Transverse colon (tissue), 4 donors: ENCODE measurements around the gene CCDC148. TPM values are rescaled to one million over a fixed set of nuclear protein-coding genes. Genes with fewer than 3 reads are reported as not detected.

ENCODE experiments used
- DNase-seq: peaks from one replicate; pipeline ENCODE4 v3.0.0-alpha.2; 2019
- H3K27ac ChIP-seq, 4 donors: fragments of 200-600 bp; sonication (generic); 2 replicates each; pipeline ENCODE4 v1.5.1; 2016 to 2018; ENCODE audit warnings: inconsistent platforms in 4 of 4
- H3K27me3 ChIP-seq: fragments of 200-600 bp; sonication (generic); 2 replicates; pipeline ENCODE4 v1.5.1; 2017; ENCODE audit warnings: inconsistent platforms
- H3K36me3 ChIP-seq, 4 donors: fragments of 200-600 bp; sonication (generic); 2 replicates each; pipeline ENCODE4 v1.5.1; 2017 to 2019; ENCODE audit warnings: inconsistent platforms in 4 of 4
- H3K4me1 ChIP-seq, 4 donors: fragments of 200-600 bp; sonication (generic); 2 replicates each; pipeline ENCODE4 v1.5.1; 2017 to 2020; ENCODE audit warnings: inconsistent platforms in 4 of 4
- H3K4me3 ChIP-seq, 4 donors: fragments of 200-600 bp; sonication (generic); 1 replicate in 1 of 4; 2 replicates in 3 of 4; pipeline versions ENCODE4 v1.5.1 to v1.6.1; 2017 to 2019; ENCODE audit warnings: inconsistent platforms in 4 of 4
- H3K9me3 ChIP-seq, 2 donors: fragments of 200-600 bp; sonication (generic); 2 replicates each; pipeline ENCODE4 v1.5.1; 2017 to 2019; ENCODE audit warnings: inconsistent platforms in 2 of 2
- CTCF ChIP-seq, 5 experiments: fragments of 200-600 bp in 3 of 5; fragments of 450-650 bp in 2 of 5; sonication (generic) in 3 of 5; IDR thresholded peaks; 1 replicate in 2 of 5; 2 replicates in 3 of 5; pipeline ENCODE4 v1.5.1; 2016 to 2017; ENCODE audit warnings: antibody characterized with exemption in 5 of 5, inconsistent platforms in 3 of 5, mild to moderate bottlenecking in 2 of 5, moderate library complexity in 1 of 5
- EP300 ChIP-seq: sonication (generic); formaldehyde crosslinking; IDR thresholded peaks from one replicate; pipeline ENCODE4 v1.6.1; 2017; ENCODE audit warnings: antibody characterized with exemption, low read depth
- POLR2A ChIP-seq: fragments of 450-650 bp; IDR thresholded peaks from one replicate; pipeline ENCODE4 v1.6.1; 2016; ENCODE audit warnings: antibody characterized with exemption, mild to moderate bottlenecking, moderate library complexity
- POLR2AphosphoS5 ChIP-seq, 3 donors: sonication (generic); formaldehyde crosslinking; IDR thresholded peaks; one replicate each; pipeline ENCODE4 v1.6.1; 2016; ENCODE audit warnings: antibody characterized with exemption in 3 of 3
- WGBS, 2 donors: methylation state at CpG; one replicate each; pipeline ENCODE4 v1.1.5; 2018; ENCODE audit warnings: low coverage in 1 of 2; 5-methylcytosine and 5-hydroxymethylcytosine counted together
- in situ Hi-C, 4 donors: fragments of 200-750 bp; cut with MboI; loops; one replicate each; pipeline versions ENCODE4 v1.15.0 to v1.15.1; 2017; ENCODE audit warnings: low sequenced_read_pairs in 3 of 4, low pct_ligation_motif_present in 1 of 4, low pct_unique_long_range_greater_than_20kb in 1 of 4
- intact Hi-C: fragments of 100-400 bp; cut with DNase I; formaldehyde crosslinking; loops from one replicate; pipeline ENCODE4 v1.15.1; 2023; ENCODE audit warnings: low total_unique reads
- total RNA-seq, 4 donors: library from RNA; depleted of rRNA; stranded (reverse); fragments of >200 nt; gene quantifications; one replicate each; pipeline ENCODE4 v1.1.0, GENCODE V29; 2016

The CCDC148 gene
- total RNA-seq, 4 donors from 2014 or later = 0.48 TPM; not detected in 3

GRCh38 chr2:158172719-158173118, 283.8 kb downstream of the CCDC148 start:
- no peaks in the 10 kb centered on the region for H3K27me3 ChIP-seq
- H3K36me3 ChIP-seq = no peaks in the 10 kb centered on the region
- TF ChIP-seq EP300 (no peak), POLR2A (no peak), POLR2AphosphoS5 (IDR thresholded peaks at IDR 0.05) (no peak), CTCF (IDR thresholded peaks at IDR 0.05) (no peak)
- in situ Hi-C loops (no loop called here), intact Hi-C loops (no loop called here)
- no peak overlapping the region for H3K27ac ChIP-seq
- no peaks in the 10 kb centered on the region for H3K4me1 ChIP-seq
- no peaks in the 10 kb centered on the region for H3K9me3 ChIP-seq
- 32 to 50% methylated on average over 2 of the region's 2 CpGs for WGBS, 2 donors
- H3K4me3 ChIP-seq = no peak overlapping the region
- DNase-seq = no peak

- Histone ChIP-seq H3K4me3 (no peak overlapping the region), H3K27me3 (no peaks in the 10 kb centered on the region), H3K4me1 (no peaks in the 10 kb centered on the region), H3K36me3 (no peaks in the 10 kb centered on the region), H3K9me3 (no peaks in the 10 kb centered on the region), H3K27ac (no peak overlapping the region)
- in situ Hi-C loops (no loop called here), intact Hi-C loops (no loop called here)
- DNase-seq = no peak
- TF ChIP-seq EP300 (no peak), CTCF (IDR thresholded peaks at IDR 0.05) (no peak), POLR2A (no peak), POLR2AphosphoS5 (IDR thresholded peaks at IDR 0.05) (no peak)
These were observed 302.0 kb downstream of the CCDC148 start for GRCh38 chr2:158154596-158154995.

GRCh38 chr2:158153270-158154015, 303.1 kb downstream of the CCDC148 start:
- no peaks in the 10 kb centered on the region for H3K27me3 ChIP-seq
- no peaks in the 10 kb centered on the region for H3K36me3 ChIP-seq
- intact Hi-C loops = no loop called here
- TF ChIP-seq EP300 (no peak), CTCF (IDR thresholded peaks at IDR 0.05) (no peak), POLR2A (no peak), POLR2AphosphoS5 (IDR thresholded peaks at IDR 0.05) (no peak)
- H3K4me1 ChIP-seq = no peaks in the 10 kb centered on the region
- no peaks in the 10 kb centered on the region for H3K9me3 ChIP-seq
- no peak overlapping the region for H3K4me3 ChIP-seq
- WGBS, 2 donors = 85% methylated on average over 3 of the region's 3 CpGs; no CpG with 5 or more reads in 1 of the 2 donors
- H3K27ac ChIP-seq = no peak overlapping the region
- in situ Hi-C loops = no loop called here
- no peak for DNase-seq

GRCh38 chr2:158144914-158145625, 311.5 kb downstream of the CCDC148 start:
- no peak overlapping the region for H3K27ac ChIP-seq
- 82 to 92% methylated on average over 9 to 13 of the region's 13 CpGs for WGBS, 2 donors
- intact Hi-C loops (no loop called here), in situ Hi-C loops (no loop called here)
- no peaks in the 10 kb centered on the region for H3K9me3 ChIP-seq
- no peaks in the 10 kb centered on the region for H3K27me3 ChIP-seq
- no peak overlapping the region for H3K4me3 ChIP-seq
- H3K36me3 ChIP-seq = no peaks in the 10 kb centered on the region
- TF ChIP-seq POLR2A (no peak), POLR2AphosphoS5 (IDR thresholded peaks at IDR 0.05) (no peak), EP300 (no peak), CTCF (IDR thresholded peaks at IDR 0.05) (no peak)
- no peaks in the 10 kb centered on the region for H3K4me1 ChIP-seq
- no peak for DNase-seq
